CD14-positive monocyte (primary cell): ENCODE data around the gene SPATA2L. TPM values are rescaled to one million over a fixed set of nuclear protein-coding genes. Genes with fewer than 3 reads are reported as not detected.

Experiments
- DNase-seq, 3 donors: peaks; one replicate each; pipeline ENCODE4 v3.0.0-alpha.2; 2011 to 2022
- H2AFZ ChIP-seq: 2 replicates; pipeline ENCODE4 v1.6.0; 2012; ENCODE audit warnings: mild to moderate bottlenecking, low read depth, low read length, inconsistent platforms; ENCODE audit not compliant: insufficient read depth, poor library complexity, severe bottlenecking
- H3K27ac ChIP-seq, 2 donors: 1 replicate in 1 of 2; 2 replicates in 1 of 2; pipeline ENCODE4 v1.5.1; 2012 to 2013; ENCODE audit warnings: low read length in 2 of 2, control low read depth in 1 of 2, inconsistent platforms in 1 of 2, low read depth in 1 of 2, mild to moderate bottlenecking in 1 of 2
- H3K27me3 ChIP-seq, 2 donors: one replicate each; pipeline versions ENCODE4 v1.6.0 to v1.6.1; 2011 to 2013; ENCODE audit warnings: low read length in 2 of 2; ENCODE audit not compliant: control insufficient read depth in 2 of 2, insufficient read depth in 2 of 2
- H3K36me3 ChIP-seq, 2 donors: replicated peaks in 1 of 2; 1 replicate in 1 of 2; 2 replicates in 1 of 2; pipeline versions ENCODE4 v1.5.1 to v1.6.1; 2012 to 2013; ENCODE audit warnings: low read length in 2 of 2, control low read depth in 1 of 2, inconsistent platforms in 1 of 2, mild to moderate bottlenecking in 1 of 2; ENCODE audit not compliant: insufficient read depth in 2 of 2, control insufficient read depth in 1 of 2
- H3K4me1 ChIP-seq, 2 donors: 1 replicate in 1 of 2; 2 replicates in 1 of 2; pipeline versions ENCODE4 v1.5.1 to v1.6.1; 2012 to 2013; ENCODE audit warnings: low read length in 2 of 2, control low read depth in 1 of 2, inconsistent platforms in 1 of 2, mild to moderate bottlenecking in 1 of 2, moderate library complexity in 1 of 2; ENCODE audit not compliant: insufficient read depth in 2 of 2, control insufficient read depth in 1 of 2
- H3K4me2 ChIP-seq: replicated peaks from 2 replicates; pipeline ENCODE3; 2012; ENCODE audit warnings: low read length, moderate library complexity, mild to moderate bottlenecking; ENCODE audit not compliant: poor library complexity, severe bottlenecking; ENCODE audit errors: extremely low read depth
- H3K4me3 ChIP-seq, 3 experiments: fragments of 200-600 bp in 1 of 3; sonication (generic) in 1 of 3; replicated peaks in 1 of 3; 1 replicate in 2 of 3; 2 replicates in 1 of 3; pipeline ENCODE4 v1.5.1; 2011 to 2013; ENCODE audit warnings: low read length in 3 of 3, mild to moderate bottlenecking in 3 of 3, control low read depth in 2 of 3, low read depth in 2 of 3, inconsistent platforms in 1 of 3, moderate library complexity in 1 of 3
- H3K79me2 ChIP-seq: 2 replicates; pipeline ENCODE4 v1.6.0; 2012; ENCODE audit warnings: mild to moderate bottlenecking, control low read depth, inconsistent platforms, low read length, moderate library complexity; ENCODE audit not compliant: insufficient read depth
- H3K9ac ChIP-seq: 2 replicates; pipeline ENCODE4 v1.6.0; 2017; ENCODE audit warnings: low read length, mild to moderate bottlenecking; ENCODE audit not compliant: insufficient read depth, poor library complexity, severe bottlenecking
- H3K9me3 ChIP-seq, 2 donors: replicated peaks in 1 of 2; 1 replicate in 1 of 2; 2 replicates in 1 of 2; pipeline versions ENCODE4 v1.5.1 to v1.6.1; 2012 to 2013; ENCODE audit warnings: low read length in 2 of 2, control low read depth in 1 of 2; ENCODE audit not compliant: control insufficient read depth in 1 of 2, insufficient read depth in 1 of 2
- H4K20me1 ChIP-seq: 2 replicates; pipeline ENCODE4 v1.6.0; 2012; ENCODE audit warnings: mild to moderate bottlenecking, low read length, control low read depth, moderate library complexity; ENCODE audit not compliant: insufficient read depth
- H3K27ac Mint-ChIP-seq, 7 donors: one replicate each; pipeline ENCODE4 v1.8.0; 2020; ENCODE audit warnings: mild to moderate bottlenecking in 7 of 7, mixed read lengths in 7 of 7, moderate library complexity in 6 of 7, inconsistent platforms in 2 of 7
- H3K27me3 Mint-ChIP-seq, 3 donors: one replicate each; pipeline ENCODE4 v1.8.0; 2021 to 2022; ENCODE audit warnings: low read depth in 3 of 3, mild to moderate bottlenecking in 3 of 3, mixed read lengths in 3 of 3, moderate library complexity in 3 of 3, inconsistent platforms in 1 of 3
- H3K36me3 Mint-ChIP-seq, 2 donors: one replicate each; pipeline ENCODE4 v1.8.0; 2020; ENCODE audit warnings: mixed read lengths in 2 of 2, inconsistent platforms in 1 of 2, mild to moderate bottlenecking in 1 of 2
- H3K4me1 Mint-ChIP-seq: one replicate; pipeline ENCODE4 v1.8.0; 2020; ENCODE audit warnings: mild to moderate bottlenecking, mixed read lengths
- H3K4me3 Mint-ChIP-seq, 2 donors: one replicate each; pipeline ENCODE4 v1.8.0; 2020; ENCODE audit warnings: mild to moderate bottlenecking in 2 of 2, mixed read lengths in 2 of 2, moderate library complexity in 1 of 2
- H3K9me3 Mint-ChIP-seq, 7 donors: one replicate each; pipeline ENCODE4 v1.8.0; 2020 to 2022; ENCODE audit warnings: mixed read lengths in 7 of 7, mild to moderate bottlenecking in 6 of 7, moderate library complexity in 6 of 7, inconsistent platforms in 2 of 7
- WGBS: methylation state at CpG from one replicate; pipeline ENCODE4 v1.1.5; 2013; ENCODE audit warnings: missing lambda C conversion rate; ENCODE audit not compliant: insufficient coverage; 5-methylcytosine and 5-hydroxymethylcytosine counted together
- intact Hi-C, 2 donors: fragments of 100-400 bp; cut with micrococcal nuclease; formaldehyde crosslinking; loops; one replicate each; pipeline versions ENCODE4 v1.15.0 to v1.15.1; 2023
- polyA plus RNA-seq, 3 donors: library from polyadenylated mRNA; depleted of rRNA in 1 of 3; unstranded in 2 of 3; stranded (reverse) in 1 of 3; fragments of 300-500 nt in 2 of 3; fragments of >200 nt in 1 of 3; fragmentation: Illumina TruSeq in 2 of 3; gene quantifications; 1 replicate in 2 of 3; 2 replicates in 1 of 3; pipeline ENCODE4 v1.2.3, GENCODE V29; 2012 to 2021
- TF ChIP-seq, protein P1 (sequence below): fragments of 200-600 bp; IDR thresholded peaks from one replicate; pipeline ENCODE4 v1.8.0; 2022; ENCODE audit warnings: antibody characterized with exemption, mild to moderate bottlenecking

SPATA2L gene
- polyA plus RNA-seq, 3 donors = 10.0 to 17.6 (median 15.1) TPM

DNA sequence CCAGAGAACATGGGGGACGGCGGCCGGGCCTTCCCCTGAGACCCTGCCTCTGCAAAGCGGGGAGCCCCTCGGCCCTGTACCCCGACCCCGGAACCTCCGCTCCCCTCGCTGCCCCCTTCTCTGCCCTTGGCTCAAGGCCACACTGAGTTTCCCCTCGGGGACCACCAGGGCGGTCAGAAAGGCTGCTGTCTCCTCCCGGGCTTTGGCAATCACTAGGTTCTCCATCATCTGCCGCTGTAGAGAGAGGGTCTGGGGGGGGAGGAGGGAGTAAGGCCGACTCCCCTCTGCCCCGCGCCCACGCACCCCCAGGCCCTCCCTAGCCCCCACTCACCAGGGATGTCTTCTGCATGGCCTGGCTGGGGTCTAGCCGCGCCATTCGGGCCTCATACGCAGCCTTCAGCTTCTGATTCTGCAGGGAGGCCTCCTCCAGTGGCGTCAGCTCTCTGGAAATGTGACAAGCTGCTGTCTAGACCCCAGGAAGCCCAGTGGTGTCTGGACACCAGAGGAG, 10.8 kb upstream of the SPATA2L start:
- WGBS = 18% methylated on average over 14 of the region's 22 CpGs
- Histone ChIP-seq H3K27me3 (peaks cover 0 to 12% of the 10 kb centered on the region in 2 donors), H3K79me2 (no peaks in the 10 kb centered on the region), H3K9ac (peak overlapping the region; percentile 15), H3K4me1 (peaks cover 12 to 15% of the 10 kb centered on the region in 2 donors), H2AFZ (peak overlapping the region; percentile 68), H3K9me3 (no peaks in the 10 kb centered on the region), H3K4me2 (peak overlapping the region; percentile 74), H3K36me3 (peaks cover 9 to 18% of the 10 kb centered on the region in 2 donors), H3K4me3 (peak overlapping the region in 2 of 3 experiments; percentile 16 to 63), H4K20me1 (no peaks in the 10 kb centered on the region), H3K27ac (no peak overlapping the region)
- peaks cover 9 to 26% of the 10 kb centered on the region in 2 donors for H3K36me3 Mint-ChIP-seq
- TF ChIP-seq, protein P1, sequence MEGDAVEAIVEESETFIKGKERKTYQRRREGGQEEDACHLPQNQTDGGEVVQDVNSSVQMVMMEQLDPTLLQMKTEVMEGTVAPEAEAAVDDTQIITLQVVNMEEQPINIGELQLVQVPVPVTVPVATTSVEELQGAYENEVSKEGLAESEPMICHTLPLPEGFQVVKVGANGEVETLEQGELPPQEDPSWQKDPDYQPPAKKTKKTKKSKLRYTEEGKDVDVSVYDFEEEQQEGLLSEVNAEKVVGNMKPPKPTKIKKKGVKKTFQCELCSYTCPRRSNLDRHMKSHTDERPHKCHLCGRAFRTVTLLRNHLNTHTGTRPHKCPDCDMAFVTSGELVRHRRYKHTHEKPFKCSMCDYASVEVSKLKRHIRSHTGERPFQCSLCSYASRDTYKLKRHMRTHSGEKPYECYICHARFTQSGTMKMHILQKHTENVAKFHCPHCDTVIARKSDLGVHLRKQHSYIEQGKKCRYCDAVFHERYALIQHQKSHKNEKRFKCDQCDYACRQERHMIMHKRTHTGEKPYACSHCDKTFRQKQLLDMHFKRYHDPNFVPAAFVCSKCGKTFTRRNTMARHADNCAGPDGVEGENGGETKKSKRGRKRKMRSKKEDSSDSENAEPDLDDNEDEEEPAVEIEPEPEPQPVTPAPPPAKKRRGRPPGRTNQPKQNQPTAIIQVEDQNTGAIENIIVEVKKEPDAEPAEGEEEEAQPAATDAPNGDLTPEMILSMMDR = no peak
- H3K4me3 Mint-ChIP-seq = peak overlapping the region; percentile 51 to 64
- no peak overlapping the region for H3K27ac Mint-ChIP-seq
- H3K4me1 Mint-ChIP-seq = peaks cover 8% of the 10 kb centered on the region
- H3K9me3 Mint-ChIP-seq = peaks cover 0 to 2% (median 0%) of the 10 kb centered on the region in 7 donors
- intact Hi-C loops = no loop called here
- H3K27me3 Mint-ChIP-seq = peaks cover 8 to 19% (median 16%) of the 10 kb centered on the region in 3 donors
- no peak for DNase-seq

DNA sequence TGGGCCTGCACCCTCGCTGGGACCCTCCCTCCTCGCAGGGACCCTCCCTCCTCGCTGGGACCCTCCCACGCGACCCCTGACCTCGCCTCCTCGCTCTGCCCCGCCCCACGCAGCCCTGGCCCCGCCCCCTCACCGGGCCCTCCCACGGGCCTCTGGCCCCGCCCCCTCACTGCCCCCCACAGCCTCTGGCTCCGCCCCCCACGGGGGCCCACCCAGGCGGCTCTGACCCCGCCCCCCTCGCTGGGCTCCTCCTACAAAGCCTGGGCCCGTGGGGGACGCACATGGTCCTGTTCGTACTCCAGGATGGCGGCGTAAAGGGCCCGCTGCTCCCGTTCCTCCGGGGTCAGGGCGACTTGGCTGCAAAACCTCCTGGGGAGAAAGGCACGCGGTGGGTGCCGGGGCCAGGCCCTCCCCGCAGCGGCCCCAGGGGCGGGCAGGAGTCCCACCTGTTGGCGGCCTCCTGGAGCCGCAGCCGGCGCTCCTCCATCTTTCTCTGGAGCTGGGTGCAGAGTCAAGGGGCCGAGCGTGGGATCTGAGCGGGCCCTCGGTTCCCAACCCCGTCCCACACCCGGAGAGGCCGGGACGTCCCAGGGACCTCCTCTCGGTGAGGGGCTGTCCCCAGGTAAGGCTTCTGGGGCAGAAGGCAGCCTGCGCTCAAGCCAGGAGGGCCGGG, 10.2 kb upstream of the SPATA2L start:
- Histone ChIP-seq H3K27me3 (peaks cover 0 to 12% of the 10 kb centered on the region in 2 donors), H3K79me2 (no peaks in the 10 kb centered on the region), H4K20me1 (no peaks in the 10 kb centered on the region), H3K4me3 (peak overlapping the region; percentile 1 to 63 (median 16)), H3K9me3 (no peaks in the 10 kb centered on the region), H3K27ac (no peak overlapping the region), H3K4me1 (peaks cover 12 to 14% of the 10 kb centered on the region in 2 donors), H3K36me3 (peaks cover 9 to 18% of the 10 kb centered on the region in 2 donors), H3K9ac (peak overlapping the region; percentile 15), H3K4me2 (peak overlapping the region; percentile 74), H2AFZ (peak overlapping the region; percentile 68)
- no peak overlapping the region for H3K27ac Mint-ChIP-seq
- peaks cover 9 to 29% of the 10 kb centered on the region in 2 donors for H3K36me3 Mint-ChIP-seq
- intact Hi-C loops = no loop called here
- peaks cover 7% of the 10 kb centered on the region for H3K4me1 Mint-ChIP-seq
- peaks cover 0 to 2% (median 0%) of the 10 kb centered on the region in 7 donors for H3K9me3 Mint-ChIP-seq
- WGBS = 3% methylated on average over 38 of the region's 48 CpGs
- peaks cover 10 to 20% (median 16%) of the 10 kb centered on the region in 3 donors for H3K27me3 Mint-ChIP-seq
- TF ChIP-seq, protein P1 = no peak
- no peak for DNase-seq
- H3K4me3 Mint-ChIP-seq = peak overlapping the region; percentile 31 to 64
